GM12801 (cell line): ENCODE measurements around the gene MDM2.

Experiments used
- TF ChIP-seq, protein P1 (sequence below): IDR thresholded peaks from one replicate; pipeline ENCODE4 v1.5.1; 2011; ENCODE audit warnings: control low read depth; ENCODE audit not compliant: insufficient read length; ENCODE audit errors: extremely low read depth

MDM2 gene

DNA sequence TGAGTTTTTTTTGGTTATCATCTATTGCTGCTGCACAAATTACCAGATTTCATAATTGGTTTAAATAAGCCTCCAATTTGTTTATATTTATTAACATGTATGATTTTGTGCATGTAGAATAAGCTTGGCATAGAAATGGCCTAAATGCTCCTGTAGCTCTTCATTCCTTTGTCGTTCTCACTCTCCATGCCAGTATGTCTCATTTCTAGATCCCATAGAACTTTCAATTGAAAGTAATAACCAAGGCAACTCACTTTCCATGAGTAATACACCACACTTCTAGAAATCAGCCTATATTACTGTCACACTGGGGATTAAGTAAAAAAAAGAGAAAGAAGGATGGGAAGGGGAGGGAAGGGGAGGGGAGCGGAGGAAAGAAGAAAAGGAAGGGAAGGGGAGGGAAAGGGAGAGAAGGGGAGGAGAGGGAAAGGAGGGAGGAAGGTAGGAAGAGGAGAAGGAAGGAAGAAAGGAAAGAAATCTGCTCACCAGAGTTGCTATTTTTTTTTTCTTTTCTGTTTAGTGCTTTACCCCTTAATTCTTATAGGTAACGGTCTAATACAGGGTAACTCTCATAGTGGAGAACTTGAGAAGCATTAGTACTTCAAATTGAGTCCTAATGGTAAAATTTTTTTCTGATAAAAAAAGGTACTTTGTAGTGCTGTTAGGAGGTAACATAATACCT, 45.6 kb downstream of the MDM2 start:
- TF ChIP-seq, protein P1, sequence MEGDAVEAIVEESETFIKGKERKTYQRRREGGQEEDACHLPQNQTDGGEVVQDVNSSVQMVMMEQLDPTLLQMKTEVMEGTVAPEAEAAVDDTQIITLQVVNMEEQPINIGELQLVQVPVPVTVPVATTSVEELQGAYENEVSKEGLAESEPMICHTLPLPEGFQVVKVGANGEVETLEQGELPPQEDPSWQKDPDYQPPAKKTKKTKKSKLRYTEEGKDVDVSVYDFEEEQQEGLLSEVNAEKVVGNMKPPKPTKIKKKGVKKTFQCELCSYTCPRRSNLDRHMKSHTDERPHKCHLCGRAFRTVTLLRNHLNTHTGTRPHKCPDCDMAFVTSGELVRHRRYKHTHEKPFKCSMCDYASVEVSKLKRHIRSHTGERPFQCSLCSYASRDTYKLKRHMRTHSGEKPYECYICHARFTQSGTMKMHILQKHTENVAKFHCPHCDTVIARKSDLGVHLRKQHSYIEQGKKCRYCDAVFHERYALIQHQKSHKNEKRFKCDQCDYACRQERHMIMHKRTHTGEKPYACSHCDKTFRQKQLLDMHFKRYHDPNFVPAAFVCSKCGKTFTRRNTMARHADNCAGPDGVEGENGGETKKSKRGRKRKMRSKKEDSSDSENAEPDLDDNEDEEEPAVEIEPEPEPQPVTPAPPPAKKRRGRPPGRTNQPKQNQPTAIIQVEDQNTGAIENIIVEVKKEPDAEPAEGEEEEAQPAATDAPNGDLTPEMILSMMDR: no peak

- TF ChIP-seq, protein P1: no peak
Measured at GRCh38 chr12:68854078-68854468, 46.1 kb downstream of the MDM2 start.

- TF ChIP-seq, protein P1: no peak
Measured at GRCh38 chr12:68854554-68854953, 46.6 kb downstream of the MDM2 start.

GRCh38 chr12:68855111-68855510, 47.1 kb downstream of the MDM2 start:
- TF ChIP-seq, protein P1: no peak

DNA sequence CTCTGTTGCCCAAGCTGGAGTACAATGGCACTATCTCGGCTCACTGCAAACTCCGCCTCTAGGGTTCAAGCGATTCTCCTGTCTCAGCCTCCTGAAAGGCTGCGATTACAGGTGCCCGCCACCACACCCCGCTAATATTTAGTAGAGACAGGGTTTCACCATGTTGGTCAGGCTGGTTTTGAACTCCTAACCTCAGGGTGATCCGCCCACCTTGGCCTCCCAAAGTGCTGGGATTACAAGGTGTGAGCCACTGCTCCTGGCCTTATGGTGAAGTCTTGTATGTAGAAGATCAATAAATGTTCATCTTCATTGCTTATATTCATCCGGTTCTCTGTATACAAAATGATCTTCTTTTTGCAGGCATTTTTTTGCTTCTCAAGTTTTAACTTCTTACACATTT, 47.8 kb downstream of the MDM2 start:
- TF ChIP-seq, protein P1: no peak

GRCh38 chr12:68856510-68856909, 48.5 kb downstream of the MDM2 start:
- TF ChIP-seq, protein P1: no peak

DNA sequence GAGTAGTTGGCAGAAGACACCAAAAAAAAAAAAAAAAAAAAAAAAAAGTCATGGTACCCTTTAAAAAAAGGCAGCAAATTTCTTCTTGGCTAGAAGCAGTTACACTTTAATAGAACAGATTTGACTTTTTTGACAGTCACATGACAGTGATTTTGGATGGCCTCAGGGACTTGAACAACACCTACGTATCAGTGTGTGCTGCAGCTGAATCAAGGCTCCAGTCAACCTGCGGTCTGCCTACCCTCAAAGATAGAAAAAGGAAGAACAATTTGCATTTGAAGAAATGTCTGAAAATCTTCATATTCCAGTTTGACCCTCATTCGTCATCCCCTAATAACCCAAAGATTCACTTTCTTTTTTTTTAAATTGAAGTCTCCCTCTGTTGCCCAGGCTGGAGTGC, 53.9 kb downstream of the MDM2 start:
- TF ChIP-seq, protein P1: no peak
